ENCODE data around the gene RMP24.

Gene RMP24

DNA sequence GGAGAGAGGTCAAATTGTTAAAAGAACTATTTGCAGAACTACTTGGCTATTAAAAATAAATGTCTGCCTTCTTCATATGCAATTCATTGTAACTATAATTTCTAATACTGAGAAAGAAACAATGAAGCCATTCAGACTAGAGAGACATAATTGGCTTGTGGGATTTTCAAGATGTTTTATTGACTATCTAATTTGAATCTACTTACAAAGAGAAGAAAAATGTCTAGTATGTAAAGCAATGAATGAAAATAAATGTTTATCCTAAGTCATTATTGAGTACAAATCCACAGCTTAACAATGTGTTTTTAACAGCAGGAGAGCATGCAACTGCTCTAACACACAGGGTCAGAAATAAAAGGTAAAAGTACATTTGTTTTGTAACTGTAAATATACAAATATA is 19.2 kb downstream of the RMP24 start:
- ChIA-PET POLR2A (no interaction called here), CTCF (ENCODE audit: low intra/inter-chr PET ratio, low total read pairs) (no interaction called here)
- BruUV-seq (replicated peaks), result no TSS peak
- Histone ChIP-seq H3K79me2 (ENCODE audit: insufficient read depth, low read length) (no peaks in the 10 kb centered on the region), H3K4me2 (ENCODE audit: low read depth, low read length) (no peak overlapping the region), H3K27ac (ENCODE audit: extremely low read length, insufficient read depth, low read length) (no peak overlapping the region), H3K4me1 (ENCODE audit: insufficient read depth, low read length) (no peaks in the 10 kb centered on the region), H2AFZ (ENCODE audit: low read length) (no peak overlapping the region), H4K20me1 (ENCODE audit: insufficient read depth, low read length) (no peaks in the 10 kb centered on the region), H3K4me3 (replicated peaks in 1 of 3; ENCODE audit: insufficient read depth in 1 of 3, low read depth in 2 of 3, low read length in 3 of 3) (no peak overlapping the region), H3K36me3 (replicated peaks in 1 of 2; ENCODE audit: control insufficient read depth in 1 of 2, insufficient read depth in 2 of 2, low read length in 2 of 2) (0 out of 5 replicates have a peak, but pooled peaks cover 1 to 12% of the 10 kb centered on the region in 2 experiments), H3K9me3 (ENCODE audit: low read length) (no peaks in the 10 kb centered on the region), H3K27me3 (ENCODE audit: control insufficient read depth in 1 of 2, insufficient read depth in 2 of 2, low read length in 2 of 2) (no peaks in the 10 kb centered on the region), H3K9ac (ENCODE audit: insufficient read depth, low read depth, low read length) (no peak overlapping the region)
- TF ChIP-seq HCFC1 (IDR thresholded peaks at IDR 0.05; ENCODE audit: low read depth, low read length) (no peak), ZNF24 (IDR thresholded peaks at IDR 0.05) (no peak), ESRRA (CRISPR knock-in tag; IDR thresholded peaks at IDR 0.05; ENCODE audit: low read depth) (no peak), ZNF850 (CRISPR knock-in tag; conservative IDR thresholded peaks at IDR 0.05) (no peak), ZNF350 (CRISPR knock-in tag; IDR thresholded peaks at IDR 0.05; ENCODE audit: borderline replicate concordance, low read depth) (no peak)
- ATAC-seq, result no peak
- no peak for DNase-seq (ENCODE audit: low spot score)
- intact Hi-C loops (cut with micrococcal nuclease; ENCODE audit: unreplicated experiment), result no loop called here
- in situ Hi-C loops (cut with HindIII; ENCODE audit: extremely low pct_ligation_motif_present, low pct_unique_long_range_greater_than_20kb), result no loop called here
- no peak for FAIRE-seq

DNA sequence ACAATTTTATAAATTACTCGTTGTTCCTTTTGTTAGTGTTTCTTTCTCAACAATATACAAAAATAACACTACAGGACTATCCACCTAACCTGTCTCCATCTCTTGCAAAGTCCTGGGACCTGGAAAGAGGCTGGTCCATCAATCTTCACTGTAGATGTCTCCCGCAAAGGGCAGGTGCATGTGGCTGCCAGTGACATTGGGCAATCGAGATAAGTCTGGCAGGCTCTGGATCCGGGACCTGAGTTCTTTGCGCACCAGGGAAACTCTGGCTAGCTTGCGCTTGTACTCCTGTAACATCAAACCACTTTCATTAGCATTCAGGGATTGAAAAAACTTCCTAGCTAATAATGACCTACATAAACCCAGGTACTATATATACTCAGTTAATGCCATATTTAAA is 20.5 kb downstream of the RMP24 start:
- ATAC-seq, result no peak

More for the DNA sequence above, 20.5 kb downstream of the RMP24 start:
- no peak overlapping the region for H3K27ac ChIP-seq (ENCODE audit: extremely low read length, insufficient read depth, low read length)
- H4K20me1 ChIP-seq (ENCODE audit: insufficient read depth, low read length), result no peaks in the 10 kb centered on the region
- H3K4me2 ChIP-seq (ENCODE audit: low read depth, low read length), result no peak overlapping the region
- TF ChIP-seq ZNF761 (CRISPR knock-in tag; conservative IDR thresholded peaks at IDR 0.05), result no peak
- no peak for TF ChIP-seq ZNF224 (CRISPR knock-in tag; IDR thresholded peaks at IDR 0.05)
- TF ChIP-seq, protein P1, sequence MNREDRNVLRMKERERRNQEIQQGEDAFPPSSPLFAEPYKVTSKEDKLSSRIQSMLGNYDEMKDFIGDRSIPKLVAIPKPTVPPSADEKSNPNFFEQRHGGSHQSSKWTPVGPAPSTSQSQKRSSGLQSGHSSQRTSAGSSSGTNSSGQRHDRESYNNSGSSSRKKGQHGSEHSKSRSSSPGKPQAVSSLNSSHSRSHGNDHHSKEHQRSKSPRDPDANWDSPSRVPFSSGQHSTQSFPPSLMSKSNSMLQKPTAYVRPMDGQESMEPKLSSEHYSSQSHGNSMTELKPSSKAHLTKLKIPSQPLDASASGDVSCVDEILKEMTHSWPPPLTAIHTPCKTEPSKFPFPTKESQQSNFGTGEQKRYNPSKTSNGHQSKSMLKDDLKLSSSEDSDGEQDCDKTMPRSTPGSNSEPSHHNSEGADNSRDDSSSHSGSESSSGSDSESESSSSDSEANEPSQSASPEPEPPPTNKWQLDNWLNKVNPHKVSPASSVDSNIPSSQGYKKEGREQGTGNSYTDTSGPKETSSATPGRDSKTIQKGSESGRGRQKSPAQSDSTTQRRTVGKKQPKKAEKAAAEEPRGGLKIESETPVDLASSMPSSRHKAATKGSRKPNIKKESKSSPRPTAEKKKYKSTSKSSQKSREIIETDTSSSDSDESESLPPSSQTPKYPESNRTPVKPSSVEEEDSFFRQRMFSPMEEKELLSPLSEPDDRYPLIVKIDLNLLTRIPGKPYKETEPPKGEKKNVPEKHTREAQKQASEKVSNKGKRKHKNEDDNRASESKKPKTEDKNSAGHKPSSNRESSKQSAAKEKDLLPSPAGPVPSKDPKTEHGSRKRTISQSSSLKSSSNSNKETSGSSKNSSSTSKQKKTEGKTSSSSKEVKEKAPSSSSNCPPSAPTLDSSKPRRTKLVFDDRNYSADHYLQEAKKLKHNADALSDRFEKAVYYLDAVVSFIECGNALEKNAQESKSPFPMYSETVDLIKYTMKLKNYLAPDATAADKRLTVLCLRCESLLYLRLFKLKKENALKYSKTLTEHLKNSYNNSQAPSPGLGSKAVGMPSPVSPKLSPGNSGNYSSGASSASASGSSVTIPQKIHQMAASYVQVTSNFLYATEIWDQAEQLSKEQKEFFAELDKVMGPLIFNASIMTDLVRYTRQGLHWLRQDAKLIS (CRISPR knock-in tag; IDR thresholded peaks at IDR 0.05), result no peak
- intact Hi-C loops (cut with micrococcal nuclease; ENCODE audit: unreplicated experiment) (no loop called here), in situ Hi-C loops (cut with HindIII; ENCODE audit: extremely low pct_ligation_motif_present, low pct_unique_long_range_greater_than_20kb) (no loop called here)
- ChIA-PET CTCF (ENCODE audit: low intra/inter-chr PET ratio, low total read pairs) (no interaction called here), POLR2A (no interaction called here)
- no peaks in the 10 kb centered on the region for H3K9me3 ChIP-seq (ENCODE audit: low read length)
- H3K4me1 ChIP-seq (ENCODE audit: insufficient read depth, low read length), result no peaks in the 10 kb centered on the region
- FAIRE-seq (no peak), DNase-seq (ENCODE audit: low spot score) (no peak)
- no peak overlapping the region for H3K4me3 ChIP-seq (replicated peaks in 1 of 3; ENCODE audit: insufficient read depth in 1 of 3, low read depth in 2 of 3, low read length in 3 of 3)
- no peaks in the 10 kb centered on the region for H3K27me3 ChIP-seq (ENCODE audit: control insufficient read depth in 1 of 2, insufficient read depth in 2 of 2, low read length in 2 of 2)
- WGBS (ENCODE audit: low lambda C conversion rate), result 94% methylated on average over 6 of the region's 6 CpGs
- no peak overlapping the region for H2AFZ ChIP-seq (ENCODE audit: low read length)
- no peaks in the 10 kb centered on the region for H3K79me2 ChIP-seq (ENCODE audit: insufficient read depth, low read length)
- no TSS peak for BruUV-seq (replicated peaks)
- 0 out of 5 replicates have a peak, but pooled peaks cover 1 to 12% of the 10 kb centered on the region in 2 experiments for H3K36me3 ChIP-seq (replicated peaks in 1 of 2; ENCODE audit: control insufficient read depth in 1 of 2, insufficient read depth in 2 of 2, low read length in 2 of 2)
- no peak overlapping the region for H3K9ac ChIP-seq (ENCODE audit: insufficient read depth, low read depth, low read length)
